Bronchial epithelial cell (primary cell): Measurements from ENCODE around the gene RBM19. TPM values are rescaled to one million over a fixed set of nuclear protein-coding genes. Genes with fewer than 3 reads are reported as not detected.

Experiments
- DNase-seq: peaks from one replicate; pipeline ENCODE4 v3.0.0-alpha.2; 2010; ENCODE audit warnings: low read depth
- FAIRE-seq: peaks from 2 replicates; lab custom pipeline; 2011; peaks lifted over from hg19 to GRCh38; lab: Jason Lieb, UNC
- H3K27me3 ChIP-seq: 2 replicates; pipeline ENCODE4 v1.5.1; 2011; ENCODE audit warnings: low read length; ENCODE audit not compliant: control insufficient read depth, insufficient read depth
- H3K36me3 ChIP-seq: 2 replicates; pipeline ENCODE4 v1.5.1; 2011; ENCODE audit warnings: low read length; ENCODE audit not compliant: control insufficient read depth, insufficient read depth
- H3K4me3 ChIP-seq: 2 replicates; pipeline ENCODE4 v1.5.1; 2011; ENCODE audit warnings: mild to moderate bottlenecking, low read depth, low read length, control low read depth
- CTCF ChIP-seq: IDR thresholded peaks from 2 replicates; pipeline ENCODE4 v1.5.1; 2011; ENCODE audit warnings: mild to moderate bottlenecking, moderate library complexity, low read length, control low read depth, inconsistent platforms; ENCODE audit not compliant: insufficient read depth, severe bottlenecking
- total RNA-seq: library from RNA; depleted of rRNA; stranded (reverse); fragments of >200 nt; gene quantifications from 2 replicates; pipeline ENCODE4 v1.2.1, GENCODE V29; 2014

RBM19 gene
- total RNA-seq, 1 donor from 2014 or later: 19.0 TPM

GRCh38 chr12:113957627-113958026 lies 8.5 kb downstream of the RBM19 start:
- peaks cover 25% of the 10 kb centered on the region for H3K36me3 ChIP-seq
- FAIRE-seq: no peak
- TF ChIP-seq CTCF: no peak

GRCh38 chr12:113955109-113955970 lies 10.8 kb downstream of the RBM19 start:
- peaks cover 19% of the 10 kb centered on the region for H3K36me3 ChIP-seq

More at GRCh38 chr12:113957627-113958026, 8.5 kb downstream of the RBM19 start:
- H3K27me3 ChIP-seq: no peaks in the 10 kb centered on the region
- no peak for DNase-seq
- H3K4me3 ChIP-seq: no peak overlapping the region

GRCh38 chr12:113954547-113954946 lies 11.6 kb downstream of the RBM19 start:
- Histone ChIP-seq H3K27me3 (no peaks in the 10 kb centered on the region), H3K36me3 (peaks cover 14% of the 10 kb centered on the region), H3K4me3 (no peak overlapping the region)
- no peak for DNase-seq
- TF ChIP-seq CTCF: no peak
- FAIRE-seq: peak; percentile 13

More at GRCh38 chr12:113955109-113955970, 10.8 kb downstream of the RBM19 start:
- peak; percentile 27 for DNase-seq
- Histone ChIP-seq H3K27me3 (no peaks in the 10 kb centered on the region), H3K4me3 (no peak overlapping the region)
- FAIRE-seq: peak; percentile 50
- peak; percentile 74 for TF ChIP-seq CTCF

- FAIRE-seq (no peak), DNase-seq (no peak)
- peaks cover 14% of the 10 kb centered on the region for H3K36me3 ChIP-seq
- H3K4me3 ChIP-seq: no peak overlapping the region
- no peak for TF ChIP-seq CTCF
- H3K27me3 ChIP-seq: no peaks in the 10 kb centered on the region
Observed at GRCh38 chr12:113950873-113951272, 15.3 kb downstream of the RBM19 start.

GRCh38 chr12:113949321-113950305 lies 16.5 kb downstream of the RBM19 start:
- FAIRE-seq (peak; percentile 81), DNase-seq (no peak)
- Histone ChIP-seq H3K4me3 (no peak overlapping the region), H3K27me3 (no peaks in the 10 kb centered on the region), H3K36me3 (peaks cover 15% of the 10 kb centered on the region)
- no peak for TF ChIP-seq CTCF
